H9 (cell line): Measurements from ENCODE around the gene RABIF. TPM values are rescaled to one million over a fixed set of nuclear protein-coding genes. Genes with fewer than 3 reads are reported as not detected.

ENCODE experiments used
- DNase-seq: peaks from one replicate; pipeline ENCODE4 v3.0.0-alpha.2; 2017
- H2AFZ ChIP-seq: one replicate; pipeline ENCODE4 v1.6.1; 2013; ENCODE audit warnings: mild to moderate bottlenecking, low read length, control low read depth, moderate library complexity
- H2AK5ac ChIP-seq: 2 replicates; pipeline ENCODE4 v1.6.1; 2013; ENCODE audit warnings: low read length, control low read depth, mixed read lengths; ENCODE audit not compliant: insufficient read length
- H2BK120ac ChIP-seq: one replicate; pipeline ENCODE4 v1.6.1; 2013; ENCODE audit warnings: low read depth, mild to moderate bottlenecking, low read length, control low read depth, inconsistent platforms; ENCODE audit not compliant: poor library complexity, severe bottlenecking
- H2BK12ac ChIP-seq: 2 replicates; pipeline ENCODE4 v1.6.1; 2013; ENCODE audit warnings: low read length, control low read depth, mixed read lengths, low read depth; ENCODE audit not compliant: insufficient read length
- H2BK15ac ChIP-seq: 2 replicates; pipeline ENCODE4 v1.6.1; 2013; ENCODE audit warnings: low read depth, low read length, control low read depth
- H2BK20ac ChIP-seq: one replicate; pipeline ENCODE4 v1.6.1; 2013; ENCODE audit warnings: low read depth, mild to moderate bottlenecking, low read length, control low read depth, inconsistent platforms; ENCODE audit not compliant: poor library complexity, severe bottlenecking
- H2BK5ac ChIP-seq: 2 replicates; pipeline ENCODE4 v1.6.1; 2013; ENCODE audit warnings: low read length, control low read depth, mixed read lengths; ENCODE audit not compliant: insufficient read length
- H3K14ac ChIP-seq: 2 replicates; pipeline ENCODE4 v1.6.1; 2013; ENCODE audit warnings: low read length, control low read depth; ENCODE audit not compliant: insufficient read depth
- H3K18ac ChIP-seq: 2 replicates; pipeline ENCODE4 v1.6.1; 2013; ENCODE audit warnings: low read depth, mild to moderate bottlenecking, mixed read lengths, low read length, control low read depth; ENCODE audit not compliant: insufficient read length
- H3K23ac ChIP-seq: 2 replicates; pipeline ENCODE4 v1.6.1; 2013; ENCODE audit warnings: low read length, control low read depth, mixed read lengths, low read depth; ENCODE audit not compliant: insufficient read length
- H3K23me2 ChIP-seq: 2 replicates; pipeline ENCODE4 v1.6.1; 2013; ENCODE audit warnings: low read depth, mild to moderate bottlenecking, mixed read lengths, low read length, control low read depth; ENCODE audit not compliant: insufficient read length, poor library complexity, severe bottlenecking
- H3K27ac ChIP-seq: 2 replicates; pipeline ENCODE4 v1.5.1; 2013; ENCODE audit warnings: low read length, control low read depth, mixed read lengths, low read depth; ENCODE audit not compliant: insufficient read length
- H3K27me3 ChIP-seq: 2 replicates; pipeline ENCODE4 v1.6.1; 2013; ENCODE audit warnings: low read length, control low read depth, inconsistent platforms; ENCODE audit not compliant: insufficient read depth
- H3K4ac ChIP-seq: 2 replicates; pipeline ENCODE4 v1.6.1; 2013; ENCODE audit warnings: low read depth, mild to moderate bottlenecking, control low read depth, inconsistent platforms, low read length, moderate library complexity
- H3K4me1 ChIP-seq: 2 replicates; pipeline ENCODE4 v1.6.1; 2013; ENCODE audit warnings: low read length, control low read depth, inconsistent platforms; ENCODE audit not compliant: insufficient read depth
- H3K4me2 ChIP-seq: 2 replicates; pipeline ENCODE4 v1.6.1; 2013; ENCODE audit warnings: low read length, control low read depth, mixed read lengths; ENCODE audit not compliant: insufficient read length, insufficient read depth
- H3K56ac ChIP-seq: 2 replicates; pipeline ENCODE4 v1.6.1; 2013; ENCODE audit warnings: low read depth, mild to moderate bottlenecking, mixed read lengths, low read length, control low read depth; ENCODE audit not compliant: insufficient read length
- H3K79me1 ChIP-seq: 2 replicates; pipeline ENCODE4 v1.6.1; 2013; ENCODE audit warnings: low read depth, mild to moderate bottlenecking, moderate library complexity, low read length, control low read depth, inconsistent platforms; ENCODE audit not compliant: insufficient read depth, poor library complexity, severe bottlenecking
- H3K79me2 ChIP-seq: 2 replicates; pipeline ENCODE4 v1.6.1; 2013; ENCODE audit warnings: low read length, control low read depth, inconsistent platforms; ENCODE audit not compliant: insufficient read depth
- H3K9ac ChIP-seq: 2 replicates; pipeline ENCODE4 v1.6.1; 2013; ENCODE audit warnings: low read length, control low read depth, mixed read lengths; ENCODE audit not compliant: insufficient read length; ENCODE audit errors: extremely low read depth
- H3K9me3 ChIP-seq: one replicate; pipeline ENCODE4 v1.6.1; 2013; ENCODE audit warnings: low read depth, low read length, inconsistent platforms; ENCODE audit not compliant: control insufficient read depth
- H3T11ph ChIP-seq: one replicate; pipeline ENCODE4 v1.6.1; 2013; ENCODE audit warnings: mild to moderate bottlenecking, low read length, control low read depth, inconsistent platforms
- H4K20me1 ChIP-seq: one replicate; pipeline ENCODE4 v1.6.1; 2013; ENCODE audit not compliant: control insufficient read depth, insufficient read length, insufficient read depth
- H4K5ac ChIP-seq: 2 replicates; pipeline ENCODE4 v1.6.1; 2013; ENCODE audit warnings: low read depth, mild to moderate bottlenecking, mixed read lengths, low read length, control low read depth; ENCODE audit not compliant: insufficient read length
- H4K8ac ChIP-seq: replicated peaks from 2 replicates; pipeline ENCODE4 v1.6.1; 2013; ENCODE audit warnings: low read length, control low read depth, mixed read lengths, low read depth; ENCODE audit not compliant: insufficient read length
- H4K91ac ChIP-seq: 2 replicates; pipeline ENCODE4 v1.6.1; 2013; ENCODE audit warnings: low read depth, mild to moderate bottlenecking, moderate library complexity, mixed read lengths, low read length, control low read depth; ENCODE audit not compliant: insufficient read length
- H3K27ac Mint-ChIP-seq, 3 experiments: 2 replicates in 2 of 3; 3 replicates in 1 of 3; pipeline ENCODE4 v1.8.0; 2020 to 2021; ENCODE audit warnings: mixed read lengths in 3 of 3, mild to moderate bottlenecking in 1 of 3, moderate library complexity in 1 of 3
- H3K27me3 Mint-ChIP-seq: 2 replicates; pipeline ENCODE4 v1.8.0; 2021; ENCODE audit warnings: low read depth, mild to moderate bottlenecking, moderate library complexity, mixed read lengths
- H3K36me3 Mint-ChIP-seq, 3 experiments: 2 replicates in 2 of 3; 3 replicates in 1 of 3; pipeline ENCODE4 v1.8.0; 2020 to 2021; ENCODE audit warnings: low read depth in 3 of 3, mixed read lengths in 3 of 3; ENCODE audit not compliant: insufficient read depth in 1 of 3
- H3K4me1 Mint-ChIP-seq, 2 experiments: 2 replicates each; pipeline ENCODE4 v1.8.0; 2020; ENCODE audit warnings: mixed read lengths in 2 of 2
- H3K4me3 Mint-ChIP-seq, 2 experiments: 2 replicates in 1 of 2; 3 replicates in 1 of 2; pipeline ENCODE4 v1.8.0; 2020 to 2021; ENCODE audit warnings: mild to moderate bottlenecking in 2 of 2, mixed read lengths in 2 of 2, moderate library complexity in 1 of 2
- H3K9me3 Mint-ChIP-seq, 2 experiments: 2 replicates in 1 of 2; 3 replicates in 1 of 2; pipeline ENCODE4 v1.8.0; 2020; ENCODE audit warnings: mild to moderate bottlenecking in 2 of 2, mixed read lengths in 2 of 2, moderate library complexity in 1 of 2
- CTCF ChIP-seq: fragments of 200-600 bp; sonication (generic); conservative IDR thresholded peaks from 3 replicates; pipeline ENCODE4 v1.8.0; 2021; ENCODE audit warnings: antibody characterized with exemption, mild to moderate bottlenecking
- WGBS: extraction: QIAGEN DNeasy Blood & Tissue Kit; methylation state at CpG from one replicate; pipeline ENCODE4 v1.1.7; 2013; ENCODE audit warnings: missing lambda C conversion rate, low lambda C conversion rate, mixed read lengths; ENCODE audit not compliant: insufficient read length; ENCODE audit errors: extremely low coverage; 5-methylcytosine and 5-hydroxymethylcytosine counted together
- total RNA-seq: library from RNA; stranded (reverse); gene quantifications from 2 replicates; pipeline ENCODE4 v1.2.1, GENCODE V29; 2021

RABIF gene
- total RNA-seq, 1 experiment from 2014 or later, result 8.3 TPM

GRCh38 chr1:202871367-202871766 is 17.6 kb downstream of the RABIF start:
- Mint-ChIP-seq H3K4me3 (no peak overlapping the region), H3K27me3 (no peaks in the 10 kb centered on the region), H3K27ac (no peak overlapping the region), H3K9me3 (no peaks in the 10 kb centered on the region; a peak in 1 of 5 replicates), H3K36me3 (peaks cover 3 to 13% (median 12%) of the 10 kb centered on the region in 3 experiments; a peak in 6 of 7 replicates), H3K4me1 (no peaks in the 10 kb centered on the region)
- Histone ChIP-seq H3K18ac (no peak overlapping the region), H3K23ac (no peak overlapping the region), H2BK5ac (no peak overlapping the region), H3K4me2 (no peak overlapping the region), H3K9ac (no peak overlapping the region), H3K14ac (no peak overlapping the region), H3K9me3 (no peaks in the 10 kb centered on the region), H2BK15ac (no peak overlapping the region), H4K91ac (no peak overlapping the region), H2BK20ac (no peak overlapping the region), H3K79me2 (no peaks in the 10 kb centered on the region), H4K8ac (no peak overlapping the region), H2AK5ac (no peak overlapping the region), H3T11ph (no peak overlapping the region), H2BK12ac (no peak overlapping the region), H4K5ac (no peak overlapping the region), H3K23me2 (no peaks in the 10 kb centered on the region), H3K27me3 (no peaks in the 10 kb centered on the region), H3K4ac (no peak overlapping the region), H3K4me1 (no peaks in the 10 kb centered on the region), H2BK120ac (no peak overlapping the region), H4K20me1 (no peaks in the 10 kb centered on the region), H3K79me1 (peaks cover 2% of the 10 kb centered on the region), H2AFZ (no peak overlapping the region), H3K56ac (no peak overlapping the region), H3K27ac (no peak overlapping the region)
- no peak for DNase-seq
- no CpG with 5 or more reads among the region's 4 CpGs for WGBS
- TF ChIP-seq CTCF, result no peak
